IgD-negative memory B cell (primary cell): Measurements from ENCODE around the gene ENDOG. TPM values are rescaled to one million over a fixed set of nuclear protein-coding genes. Genes with fewer than 3 reads are reported as not detected.
"Not testable (repeated sequence)": the region's sequence is repeated elsewhere in the genome, so short reads cannot be mapped to it uniquely, and the experiment has no call there.

Source experiments
- H3K27ac Mint-ChIP-seq, 3 donors: one replicate each; pipeline ENCODE4 v1.8.0; 2020 to 2022; ENCODE audit warnings: mild to moderate bottlenecking in 3 of 3, mixed read lengths in 3 of 3, moderate library complexity in 1 of 3
- H3K27me3 Mint-ChIP-seq: one replicate; pipeline ENCODE4 v1.8.0; 2021; ENCODE audit warnings: mixed read lengths
- H3K36me3 Mint-ChIP-seq: one replicate; pipeline ENCODE4 v1.8.0; 2020; ENCODE audit warnings: mild to moderate bottlenecking, mixed read lengths
- H3K4me1 Mint-ChIP-seq, 3 donors: one replicate each; pipeline ENCODE4 v1.8.0; 2020 to 2022; ENCODE audit warnings: mixed read lengths in 3 of 3, mild to moderate bottlenecking in 1 of 3
- H3K4me3 Mint-ChIP-seq, 4 donors: one replicate each; pipeline ENCODE4 v1.8.0; 2020 to 2022; ENCODE audit warnings: mild to moderate bottlenecking in 4 of 4, mixed read lengths in 4 of 4, moderate library complexity in 3 of 4
- H3K9me3 Mint-ChIP-seq, 3 donors: one replicate each; pipeline ENCODE4 v1.8.0; 2020 to 2021; ENCODE audit warnings: mixed read lengths in 3 of 3, mild to moderate bottlenecking in 1 of 3
- polyA plus RNA-seq: library from polyadenylated mRNA; unstranded; fragments of 300-500 nt; fragmentation: Illumina TruSeq; gene quantifications from one replicate; pipeline ENCODE4 v1.2.3, GENCODE V29; 2021

ENDOG gene
- polyA plus RNA-seq, 1 donor from 2014 or later: 15.3 TPM

GRCh38 chr9:128829477-128830251 lies 11.4 kb downstream of the ENDOG start, which contains the start of gene SPOUT1:
Gene SPOUT1, minus strand, starts transcription at chr9:128829794. Its CDS starts 14 bp downstream, at chr9:128829780.
- H3K9me3 Mint-ChIP-seq: no peaks in the 10 kb centered on the region
- no peaks in the 10 kb centered on the region for H3K27me3 Mint-ChIP-seq
- H3K4me1 Mint-ChIP-seq: peaks cover 8 to 13% (median 12%) of the 10 kb centered on the region in 3 donors
- H3K27ac Mint-ChIP-seq: peak within 1 kb of the TSS; percentile 51 to 72 (median 69)
- H3K4me3 Mint-ChIP-seq: peak within 1 kb of the TSS; percentile 91 to 99 (median 94)
- H3K36me3 Mint-ChIP-seq: no peaks in the 10 kb centered on the region

GRCh38 chr9:128833696-128834095 lies 15.4 kb downstream of the ENDOG start:
- Mint-ChIP-seq H3K4me3 (no peak overlapping the region), H3K9me3 (no peaks in the 10 kb centered on the region), H3K27ac (no peak overlapping the region), H3K4me1 (peaks cover 7 to 10% (median 8%) of the 10 kb centered on the region in 3 donors), H3K36me3 (peaks cover 3% of the 10 kb centered on the region), H3K27me3 (no peaks in the 10 kb centered on the region)

- Mint-ChIP-seq H3K27ac (no peak overlapping the region), H3K36me3 (peaks cover 3% of the 10 kb centered on the region), H3K27me3 (no peaks in the 10 kb centered on the region), H3K9me3 (no peaks in the 10 kb centered on the region), H3K4me1 (peaks cover 0 to 2% (median 0%) of the 10 kb centered on the region in 3 donors), H3K4me3 (no peak overlapping the region)
Observed at GRCh38 chr9:128835246-128836210, 17.2 kb downstream of the ENDOG start.

DNA sequence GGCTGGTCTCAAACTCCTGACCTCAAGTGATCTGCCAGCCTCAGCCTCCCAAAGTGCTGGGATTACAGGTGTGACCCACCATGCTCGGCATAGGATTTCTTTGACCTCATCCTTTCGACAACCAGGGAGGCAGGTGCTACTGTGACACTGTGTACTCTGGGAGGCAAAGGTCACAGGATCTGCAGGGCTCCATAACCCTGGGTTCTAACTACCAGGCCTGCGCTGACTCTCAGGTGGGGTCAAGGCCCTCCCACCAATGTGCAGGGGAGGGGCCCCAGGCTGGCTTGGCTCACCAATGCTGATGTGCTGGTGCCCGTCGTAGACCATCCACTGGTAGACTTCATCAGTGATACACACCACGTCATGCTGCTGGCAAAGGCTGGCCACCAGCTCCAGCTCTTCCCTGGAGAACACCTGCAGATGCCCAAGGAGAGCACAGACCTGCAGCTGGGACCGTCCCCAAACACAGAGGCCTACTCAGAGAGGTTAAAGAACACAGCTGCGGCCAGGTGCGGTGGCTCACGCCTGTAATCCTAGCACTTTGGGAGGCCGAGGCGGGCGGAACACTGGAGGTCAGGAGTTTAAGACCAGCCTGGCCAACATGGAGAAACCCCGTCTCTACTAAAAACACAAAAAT lies 18.3 kb downstream of the ENDOG start:
- no peak overlapping the region for H3K27ac Mint-ChIP-seq
- no peaks in the 10 kb centered on the region for H3K27me3 Mint-ChIP-seq
- peaks cover 0 to 2% (median 0%) of the 10 kb centered on the region in 3 donors for H3K4me1 Mint-ChIP-seq
- H3K36me3 Mint-ChIP-seq: peaks cover 5% of the 10 kb centered on the region
- H3K9me3 Mint-ChIP-seq: no peaks in the 10 kb centered on the region
- no peak overlapping the region for H3K4me3 Mint-ChIP-seq

- Mint-ChIP-seq H3K9me3 (no peaks in the 10 kb centered on the region), H3K36me3 (peaks cover 5% of the 10 kb centered on the region), H3K4me3 (no peak overlapping the region), H3K4me1 (peaks cover 0 to 3% (median 2%) of the 10 kb centered on the region in 3 donors), H3K27me3 (no peaks in the 10 kb centered on the region), H3K27ac (no peak overlapping the region)
Observed at GRCh38 chr9:128838338-128838737, 20.0 kb downstream of the ENDOG start.

DNA sequence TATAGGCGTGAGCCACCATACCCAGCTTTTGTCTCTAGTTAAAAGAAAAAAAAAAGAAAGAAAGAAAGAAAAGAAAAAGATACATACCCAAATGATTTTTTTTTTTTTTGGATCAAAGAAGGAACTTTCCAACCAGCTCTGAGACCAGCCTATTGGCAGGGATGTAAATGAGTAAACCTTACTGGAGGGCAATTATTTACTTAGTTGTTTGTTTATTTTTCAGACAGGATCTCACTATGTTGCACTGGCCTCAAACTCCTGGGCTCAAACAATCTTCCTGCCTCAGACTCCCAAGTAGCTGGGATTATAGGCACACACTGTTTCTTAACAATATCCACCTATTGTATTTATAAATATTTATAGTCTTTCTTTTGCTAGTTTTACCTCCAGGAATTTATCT lies 22.2 kb downstream of the ENDOG start:
- Mint-ChIP-seq H3K27ac (no peak overlapping the region), H3K4me3 (no peak overlapping the region), H3K27me3 (no peaks in the 10 kb centered on the region), H3K9me3 (no peaks in the 10 kb centered on the region), H3K4me1 (peaks cover 0 to 3% (median 2%) of the 10 kb centered on the region in 3 donors), H3K36me3 (peaks cover 5% of the 10 kb centered on the region)

GRCh38 chr9:128841694-128842492 lies 23.6 kb downstream of the ENDOG start:
- no peak overlapping the region for H3K4me3 Mint-ChIP-seq
- no peaks in the 10 kb centered on the region for H3K9me3 Mint-ChIP-seq
- H3K4me1 Mint-ChIP-seq: peaks cover 0 to 3% (median 0%) of the 10 kb centered on the region in 3 donors
- peaks cover 5% of the 10 kb centered on the region for H3K36me3 Mint-ChIP-seq
- H3K27ac Mint-ChIP-seq: no peak overlapping the region
- no peaks in the 10 kb centered on the region for H3K27me3 Mint-ChIP-seq

GRCh38 chr9:128843171-128843570 lies 24.9 kb downstream of the ENDOG start:
- not testable (repeated sequence) for H3K27ac Mint-ChIP-seq, H3K4me3 Mint-ChIP-seq

DNA sequence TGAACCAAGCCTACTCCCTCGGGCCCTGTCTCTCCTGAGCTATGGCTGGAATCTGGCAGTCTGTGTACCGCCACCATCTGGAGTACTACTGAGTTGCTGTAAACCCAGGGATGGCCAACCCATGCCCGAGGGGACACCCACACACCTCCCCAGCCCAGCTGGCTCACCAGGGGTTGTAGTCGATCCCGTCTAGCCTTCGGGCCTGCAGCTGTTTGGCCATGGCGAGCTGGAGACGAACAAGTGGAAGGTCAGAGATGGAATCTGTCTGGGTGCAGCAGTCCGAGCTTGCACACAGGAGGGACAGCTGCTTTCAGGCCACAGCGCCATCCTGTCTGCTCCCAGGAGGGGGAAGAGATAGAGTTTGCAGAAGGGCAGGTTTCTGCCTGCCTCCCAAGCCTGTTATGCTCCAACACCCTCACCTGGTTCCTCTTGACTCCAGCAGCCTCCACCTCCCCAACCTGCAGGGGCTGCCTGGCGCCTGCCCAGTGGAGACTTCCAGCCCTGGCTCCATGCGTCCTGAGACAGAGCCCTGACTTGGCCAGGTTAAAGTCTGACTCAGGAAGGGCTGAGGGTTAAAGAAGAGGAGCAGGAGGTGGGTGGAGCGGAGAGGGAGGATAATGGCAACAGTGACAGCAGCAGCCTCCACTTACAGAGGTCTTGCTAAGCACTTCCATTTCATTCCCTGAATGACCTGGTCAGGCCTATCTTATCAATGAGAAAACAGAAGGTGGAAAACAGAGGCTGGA lies 27.1 kb downstream of the ENDOG start:
- no peak overlapping the region for H3K4me3 Mint-ChIP-seq
- H3K27me3 Mint-ChIP-seq: no peaks in the 10 kb centered on the region
- H3K4me1 Mint-ChIP-seq: peaks cover 0 to 3% (median 0%) of the 10 kb centered on the region in 3 donors
- H3K36me3 Mint-ChIP-seq: peaks cover 2% of the 10 kb centered on the region
- H3K9me3 Mint-ChIP-seq: no peaks in the 10 kb centered on the region
- H3K27ac Mint-ChIP-seq: no peak overlapping the region

More at GRCh38 chr9:128843171-128843570, 24.9 kb downstream of the ENDOG start:
- H3K27me3 Mint-ChIP-seq, H3K4me1 Mint-ChIP-seq, H3K36me3 Mint-ChIP-seq, H3K9me3 Mint-ChIP-seq: not testable (repeated sequence)

DNA sequence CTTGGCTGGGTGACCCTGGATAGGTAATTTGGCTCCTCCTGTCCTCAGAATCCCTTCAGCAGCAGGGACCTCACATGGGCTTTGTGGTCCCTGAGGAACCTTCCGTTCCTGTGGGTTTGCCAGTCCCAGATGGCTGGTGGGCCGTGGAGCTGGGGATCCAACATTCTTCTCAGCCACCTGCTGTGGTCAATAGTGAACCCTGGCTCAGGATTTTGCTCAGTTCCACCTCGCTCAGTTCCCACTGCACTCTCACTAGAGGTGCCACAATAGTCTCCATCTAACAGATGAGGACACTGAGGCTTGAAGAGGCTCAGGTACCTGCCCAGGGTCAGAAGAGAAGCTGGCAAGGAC lies 28.4 kb downstream of the ENDOG start:
- Mint-ChIP-seq H3K27me3 (no peaks in the 10 kb centered on the region), H3K27ac (no peak overlapping the region), H3K4me3 (no peak overlapping the region), H3K36me3 (peaks cover 4% of the 10 kb centered on the region), H3K4me1 (peaks cover 0 to 3% (median 0%) of the 10 kb centered on the region in 3 donors), H3K9me3 (peaks cover 0 to 11% (median 6%) of the 10 kb centered on the region in 3 donors)

- peaks cover 0 to 11% (median 6%) of the 10 kb centered on the region in 3 donors for H3K9me3 Mint-ChIP-seq
- no peak overlapping the region for H3K27ac Mint-ChIP-seq
- no peaks in the 10 kb centered on the region for H3K27me3 Mint-ChIP-seq
- H3K4me1 Mint-ChIP-seq: no peaks in the 10 kb centered on the region
- H3K36me3 Mint-ChIP-seq: peaks cover 4% of the 10 kb centered on the region
- H3K4me3 Mint-ChIP-seq: no peak overlapping the region
Observed at GRCh38 chr9:128847803-128848202, 29.5 kb downstream of the ENDOG start.

GRCh38 chr9:128851024-128851423 lies 32.7 kb downstream of the ENDOG start:
- H3K4me3 Mint-ChIP-seq, H3K4me1 Mint-ChIP-seq, H3K27me3 Mint-ChIP-seq, H3K27ac Mint-ChIP-seq, H3K36me3 Mint-ChIP-seq: not testable (repeated sequence)
- peaks cover 0 to 11% (median 6%) of the 10 kb centered on the region in 3 donors for H3K9me3 Mint-ChIP-seq

- H3K4me1 Mint-ChIP-seq, H3K4me3 Mint-ChIP-seq, H3K36me3 Mint-ChIP-seq, H3K27me3 Mint-ChIP-seq, H3K27ac Mint-ChIP-seq: not testable (repeated sequence)
- H3K9me3 Mint-ChIP-seq: peaks cover 0 to 11% (median 6%) of the 10 kb centered on the region in 3 donors
Observed at GRCh38 chr9:128851779-128852600, 33.7 kb downstream of the ENDOG start.
